Spleen (tissue), 7 donors: ENCODE results near the gene SNX27.

ENCODE experiments used
- CTCF ChIP-seq, 11 experiments: fragments of 200-600 bp in 7 of 11; fragments of 450-650 bp in 4 of 11; sonication (generic) in 4 of 11; IDR thresholded peaks in 8 of 11; conservative IDR thresholded peaks in 3 of 11; 1 replicate in 7 of 11; 2 replicates in 4 of 11; pipeline versions ENCODE4 v1.4.0 to v1.8.0; 2016 to 2021; ENCODE audit warnings: antibody characterized with exemption in 11 of 11, inconsistent platforms in 4 of 11, mild to moderate bottlenecking in 1 of 11
- POLR2AphosphoS5 ChIP-seq, 3 donors: sonication (generic); formaldehyde crosslinking; IDR thresholded peaks; one replicate each; pipeline ENCODE4 v1.5.1; 2017; ENCODE audit warnings: antibody characterized with exemption in 3 of 3
- donor health status: DM: no; HTN: no; CAD: no; lungs with moderate emphysema.
- donor health status: DM: no; HTN: no; CAD: no.
- donor health status: DM: no; HTN: no; CAD: no.

- TF ChIP-seq CTCF (IDR thresholded peaks at IDR 0.05 in 8 of 11, conservative IDR thresholded peaks at IDR 0.05 in 3 of 11) = no peak
- no peak for TF ChIP-seq POLR2AphosphoS5 (IDR thresholded peaks at IDR 0.05)
Observed at GRCh38 chr1:151661751-151662150, 49.9 kb downstream of the SNX27 start.
